GM19239 (cell line): ENCODE results near the gene KDM6B.
"Not testable (repeated sequence)": the region's sequence is repeated elsewhere in the genome, so short reads cannot be mapped to it uniquely, and the experiment has no call there.

ENCODE experiments used
- DNase-seq: peaks from one replicate; pipeline ENCODE4 v3.0.0; 2011; ENCODE audit warnings: low spot score; ENCODE audit not compliant: insufficient read length
- FAIRE-seq: peaks from 2 replicates; lab custom pipeline; 2011; peaks lifted over from hg19 to GRCh38; lab: Jason Lieb, UNC

Gene KDM6B

DNA sequence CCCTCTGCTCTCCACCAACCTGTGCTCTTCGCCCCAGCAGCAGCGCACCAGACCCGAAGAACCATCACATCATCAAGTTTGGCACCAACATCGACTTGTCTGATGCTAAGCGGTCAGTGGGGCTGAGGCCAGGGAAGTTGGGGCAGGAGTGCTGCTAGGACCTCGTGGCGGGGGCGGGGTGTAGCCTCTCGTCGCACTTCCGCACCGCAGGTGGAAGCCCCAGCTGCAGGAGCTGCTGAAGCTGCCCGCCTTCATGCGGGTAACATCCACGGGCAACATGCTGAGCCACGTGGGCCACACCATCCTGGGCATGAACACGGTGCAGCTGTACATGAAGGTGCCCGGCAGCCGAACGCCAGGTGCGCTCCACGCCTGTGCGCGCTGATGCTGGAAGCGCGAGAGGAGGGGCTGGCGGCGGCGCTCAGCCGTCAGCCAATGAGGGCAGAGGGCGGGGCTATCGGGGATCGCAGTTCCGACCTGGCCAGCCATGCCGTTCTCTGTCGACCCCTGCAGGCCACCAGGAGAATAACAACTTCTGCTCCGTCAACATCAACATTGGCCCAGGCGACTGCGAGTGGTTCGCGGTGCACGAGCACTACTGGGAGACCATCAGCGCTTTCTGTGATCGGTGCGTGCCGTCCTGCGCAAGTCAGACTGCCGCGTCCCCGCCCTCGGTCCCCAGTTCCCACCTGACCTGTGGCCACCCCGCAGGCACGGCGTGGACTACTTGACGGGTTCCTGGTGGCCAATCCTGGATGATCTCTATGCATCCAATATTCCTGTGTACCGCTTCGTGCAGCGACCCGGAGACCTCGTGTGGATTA is 17.6 kb downstream of the KDM6B start:
- DNase-seq (peak; percentile 97), FAIRE-seq (peak; percentile 99)

DNA sequence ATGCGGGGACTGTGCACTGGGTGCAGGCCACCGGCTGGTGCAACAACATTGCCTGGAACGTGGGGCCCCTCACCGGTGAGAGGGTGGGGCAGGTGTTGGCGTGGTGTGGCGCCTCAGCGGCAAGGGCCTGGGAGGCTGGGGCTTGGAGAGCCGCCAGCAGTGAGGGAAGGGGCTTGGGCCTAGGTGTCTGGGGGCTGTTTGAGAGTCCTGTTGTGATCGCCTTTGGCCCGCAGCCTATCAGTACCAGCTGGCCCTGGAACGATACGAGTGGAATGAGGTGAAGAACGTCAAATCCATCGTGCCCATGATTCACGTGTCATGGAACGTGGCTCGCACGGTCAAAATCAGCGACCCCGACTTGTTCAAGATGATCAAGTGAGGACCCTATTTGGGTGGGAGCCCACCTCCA is 18.2 kb downstream of the KDM6B start:
- no peak for FAIRE-seq
- no peak for DNase-seq

DNA sequence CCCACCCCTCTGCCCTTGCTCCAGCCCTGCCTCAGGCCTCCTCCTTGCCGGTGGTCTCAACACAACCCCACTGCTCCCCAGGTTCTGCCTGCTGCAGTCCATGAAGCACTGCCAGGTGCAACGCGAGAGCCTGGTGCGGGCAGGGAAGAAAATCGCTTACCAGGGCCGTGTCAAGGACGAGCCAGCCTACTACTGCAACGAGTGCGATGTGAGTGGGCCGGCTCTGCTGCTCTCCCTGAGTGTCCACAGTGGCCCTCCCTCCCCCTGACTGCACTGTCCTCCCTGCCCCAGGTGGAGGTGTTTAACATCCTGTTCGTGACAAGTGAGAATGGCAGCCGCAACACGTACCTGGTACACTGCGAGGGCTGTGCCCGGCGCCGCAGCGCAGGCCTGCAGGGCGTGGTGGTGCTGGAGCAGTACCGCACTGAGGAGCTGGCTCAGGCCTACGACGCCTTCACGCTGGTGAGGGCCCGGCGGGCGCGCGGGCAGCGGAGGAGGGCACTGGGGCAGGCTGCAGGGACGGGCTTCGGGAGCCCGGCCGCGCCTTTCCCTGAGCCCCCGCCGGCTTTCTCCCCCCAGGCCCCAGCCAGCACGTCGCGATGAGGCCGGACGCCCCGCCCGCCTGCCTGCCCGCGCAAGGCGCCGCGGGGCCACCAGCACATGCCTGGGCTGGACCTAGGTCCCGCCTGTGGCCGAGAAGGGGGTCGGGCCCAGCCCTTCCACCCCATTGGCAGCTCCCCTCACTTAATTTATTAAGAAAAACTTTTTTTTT is 19.1 kb downstream of the KDM6B start:
- FAIRE-seq: no peak
- no peak for DNase-seq

DNA sequence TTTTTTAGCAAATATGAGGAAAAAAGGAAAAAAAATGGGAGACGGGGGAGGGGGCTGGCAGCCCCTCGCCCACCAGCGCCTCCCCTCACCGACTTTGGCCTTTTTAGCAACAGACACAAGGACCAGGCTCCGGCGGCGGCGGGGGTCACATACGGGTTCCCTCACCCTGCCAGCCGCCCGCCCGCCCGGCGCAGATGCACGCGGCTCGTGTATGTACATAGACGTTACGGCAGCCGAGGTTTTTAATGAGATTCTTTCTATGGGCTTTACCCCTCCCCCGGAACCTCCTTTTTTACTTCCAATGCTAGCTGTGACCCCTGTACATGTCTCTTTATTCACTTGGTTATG is 19.6 kb downstream of the KDM6B start:
- no peak for DNase-seq
- no peak for FAIRE-seq

DNA sequence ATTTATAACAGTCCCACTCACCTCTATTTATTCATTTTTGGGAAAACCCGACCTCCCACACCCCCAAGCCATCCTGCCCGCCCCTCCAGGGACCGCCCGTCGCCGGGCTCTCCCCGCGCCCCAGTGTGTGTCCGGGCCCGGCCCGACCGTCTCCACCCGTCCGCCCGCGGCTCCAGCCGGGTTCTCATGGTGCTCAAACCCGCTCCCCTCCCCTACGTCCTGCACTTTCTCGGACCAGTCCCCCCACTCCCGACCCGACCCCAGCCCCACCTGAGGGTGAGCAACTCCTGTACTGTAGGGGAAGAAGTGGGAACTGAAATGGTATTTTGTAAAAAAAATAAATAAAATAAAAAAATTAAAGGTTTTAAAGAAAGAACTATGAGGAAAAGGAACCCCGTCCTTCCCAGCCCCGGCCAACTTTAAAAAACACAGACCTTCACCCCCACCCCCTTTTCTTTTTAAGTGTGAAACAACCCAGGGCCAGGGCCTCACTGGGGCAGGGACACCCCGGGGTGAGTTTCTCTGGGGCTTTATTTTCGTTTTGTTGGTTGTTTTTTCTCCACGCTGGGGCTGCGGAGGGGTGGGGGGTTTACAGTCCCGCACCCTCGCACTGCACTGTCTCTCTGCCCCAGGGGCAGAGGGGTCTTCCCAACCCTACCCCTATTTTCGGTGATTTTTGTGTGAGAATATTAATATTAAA is 20.2 kb downstream of the KDM6B start:
- DNase-seq (no peak), FAIRE-seq (no peak)

DNA sequence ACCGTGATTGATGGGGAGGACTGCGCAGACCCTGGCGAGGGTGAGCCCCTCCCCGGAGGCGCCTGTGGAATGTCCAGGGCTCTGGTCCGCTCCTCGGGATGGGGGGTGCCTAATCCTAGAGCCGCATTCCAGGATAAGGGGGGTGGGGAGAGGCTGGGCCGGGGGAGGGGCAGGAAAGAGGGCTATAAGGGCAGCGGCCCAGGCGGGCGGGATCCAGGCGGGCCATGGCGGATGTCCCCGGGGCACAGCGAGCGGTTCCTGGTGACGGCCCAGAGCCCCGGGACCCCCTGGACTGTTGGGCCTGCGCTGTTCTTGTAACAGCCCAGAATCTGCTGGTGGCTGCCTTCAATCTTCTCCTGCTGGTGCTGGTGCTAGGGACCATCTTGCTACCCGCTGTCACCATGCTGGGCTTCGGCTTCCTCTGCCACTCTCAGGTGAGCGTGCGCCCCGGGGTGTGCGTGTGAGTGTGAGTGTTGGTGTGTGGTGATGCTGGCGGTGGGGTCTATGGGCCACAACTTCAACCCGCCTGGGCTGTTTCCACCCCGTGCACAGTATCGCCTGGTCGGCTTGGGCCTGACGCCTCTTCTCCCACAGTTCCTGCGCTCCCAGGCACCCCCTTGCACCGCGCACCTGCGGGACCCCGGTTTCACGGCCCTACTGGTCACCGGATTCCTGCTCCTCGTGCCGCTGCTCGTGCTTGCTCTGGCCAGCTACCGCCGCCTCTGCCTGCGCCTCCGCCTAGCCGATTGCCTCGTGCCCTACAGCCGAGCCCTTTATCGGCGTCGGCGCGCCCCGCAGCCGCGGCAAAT is 21.0 kb downstream of the KDM6B start, which contains the start of gene TMEM88:
TSS of gene TMEM88 (plus strand) at position 216 of the 809 bp plus-strand sequence. CDS start at position 225, 9 bp downstream.
- FAIRE-seq (no peak), DNase-seq (no peak)

DNA sequence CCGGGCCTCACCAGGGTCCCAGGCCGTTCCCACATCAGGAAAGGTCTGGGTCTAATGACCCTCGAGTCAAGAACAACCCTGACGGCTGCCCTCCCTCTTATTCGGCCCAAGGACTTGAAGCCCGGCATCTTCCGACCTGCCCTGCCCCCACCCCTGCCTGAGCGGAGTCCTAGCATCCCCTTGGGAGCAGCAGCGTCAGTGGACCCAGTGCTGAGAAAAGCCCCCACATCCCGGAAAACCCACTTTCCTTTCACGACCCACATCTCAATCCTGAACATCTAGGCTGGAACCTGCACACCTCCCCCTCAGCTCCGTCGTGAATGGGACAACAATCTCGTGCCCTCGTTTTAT is 21.6 kb downstream of the KDM6B start:
- DNase-seq (no peak), FAIRE-seq (no peak)

DNA sequence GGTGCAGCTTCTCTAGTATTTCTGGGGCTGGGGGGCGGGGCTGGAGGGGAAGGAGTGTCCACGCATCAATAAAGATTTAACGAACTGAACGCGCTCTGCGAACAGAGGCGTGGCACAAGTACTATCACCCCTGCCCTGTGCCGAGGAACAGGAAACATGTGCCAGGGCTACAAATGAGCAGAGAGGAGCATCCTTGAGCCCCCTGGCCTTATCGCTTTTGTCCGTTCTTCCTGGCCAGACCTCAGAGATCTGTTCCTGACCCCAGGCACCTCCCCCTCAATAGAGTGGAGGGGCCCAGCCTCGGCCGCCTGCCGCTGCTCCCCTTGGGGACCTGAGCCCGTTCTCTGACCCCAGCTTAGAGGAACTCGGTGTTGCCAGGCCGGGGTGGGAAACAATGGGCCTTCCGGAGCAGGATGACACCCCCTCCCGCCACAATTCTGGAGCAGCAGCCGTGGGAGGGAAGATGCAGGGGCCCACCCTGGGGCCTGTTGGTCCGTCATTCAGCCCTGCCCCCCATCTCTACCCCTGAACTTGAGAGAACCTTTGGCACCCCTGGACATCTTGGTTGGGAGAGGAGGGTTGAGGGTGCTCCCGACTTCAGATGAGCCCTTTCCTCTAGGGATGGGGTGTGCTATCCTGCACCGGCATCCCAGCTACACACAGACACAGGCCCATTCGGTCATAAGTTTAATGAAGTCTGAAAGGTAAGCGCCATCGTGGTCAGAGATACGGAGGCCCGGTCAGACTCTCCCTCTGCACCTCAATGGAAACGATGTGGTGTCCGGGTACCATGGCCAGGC is 22.2 kb downstream of the KDM6B start:
- FAIRE-seq (peak; percentile 85), DNase-seq (no peak)

DNA sequence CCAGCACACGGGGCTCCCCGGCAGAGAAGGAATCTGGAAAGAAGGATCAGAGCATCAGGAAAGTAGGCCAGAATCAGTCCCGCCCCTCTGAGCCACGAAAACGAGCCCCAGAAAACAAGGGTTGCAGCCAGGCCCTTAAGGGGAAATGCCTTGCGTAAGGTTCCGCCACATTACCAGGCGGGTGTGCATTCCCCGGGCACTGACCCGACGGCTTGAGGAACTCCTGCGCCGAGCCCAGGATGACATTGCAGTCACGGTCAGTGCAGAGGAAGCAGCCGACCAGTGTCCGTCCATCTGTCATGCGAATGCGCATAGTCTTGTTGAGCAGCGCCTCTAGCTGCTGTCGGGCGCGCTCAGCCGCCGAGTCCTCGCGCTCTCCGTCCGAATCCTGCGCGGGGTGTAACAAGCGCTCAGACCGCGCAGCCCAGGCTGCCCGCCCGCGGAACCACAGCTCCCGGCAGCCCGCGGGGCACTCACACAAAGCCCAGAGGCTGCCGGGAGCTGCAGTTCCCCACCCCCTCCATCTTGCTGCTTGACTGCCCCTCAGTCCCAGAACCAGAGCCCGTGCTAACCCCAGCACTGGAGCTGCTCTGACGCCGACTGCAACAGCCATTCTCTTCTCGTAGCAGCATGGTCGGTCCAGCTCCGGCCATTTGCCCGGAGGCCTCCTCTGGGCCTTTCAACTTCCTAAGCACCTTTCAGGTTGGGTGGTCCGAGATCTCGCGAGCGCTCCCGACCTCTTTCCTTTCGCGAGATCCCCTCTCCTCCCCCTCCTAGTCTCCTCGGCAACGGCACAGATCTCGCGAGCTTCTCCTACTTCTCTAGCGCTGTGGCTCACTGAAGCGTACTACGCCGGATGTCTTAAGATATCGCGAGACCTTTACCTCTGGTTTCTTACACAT is 23.0 kb downstream of the KDM6B start, which contains the start of gene NAA38:
TSS of gene NAA38 (minus strand) at position 749 of the 902 bp plus-strand sequence. CDS start at position 653, 96 bp downstream.
- peak; percentile 91 for DNase-seq
- peak; percentile 100 for FAIRE-seq

DNA sequence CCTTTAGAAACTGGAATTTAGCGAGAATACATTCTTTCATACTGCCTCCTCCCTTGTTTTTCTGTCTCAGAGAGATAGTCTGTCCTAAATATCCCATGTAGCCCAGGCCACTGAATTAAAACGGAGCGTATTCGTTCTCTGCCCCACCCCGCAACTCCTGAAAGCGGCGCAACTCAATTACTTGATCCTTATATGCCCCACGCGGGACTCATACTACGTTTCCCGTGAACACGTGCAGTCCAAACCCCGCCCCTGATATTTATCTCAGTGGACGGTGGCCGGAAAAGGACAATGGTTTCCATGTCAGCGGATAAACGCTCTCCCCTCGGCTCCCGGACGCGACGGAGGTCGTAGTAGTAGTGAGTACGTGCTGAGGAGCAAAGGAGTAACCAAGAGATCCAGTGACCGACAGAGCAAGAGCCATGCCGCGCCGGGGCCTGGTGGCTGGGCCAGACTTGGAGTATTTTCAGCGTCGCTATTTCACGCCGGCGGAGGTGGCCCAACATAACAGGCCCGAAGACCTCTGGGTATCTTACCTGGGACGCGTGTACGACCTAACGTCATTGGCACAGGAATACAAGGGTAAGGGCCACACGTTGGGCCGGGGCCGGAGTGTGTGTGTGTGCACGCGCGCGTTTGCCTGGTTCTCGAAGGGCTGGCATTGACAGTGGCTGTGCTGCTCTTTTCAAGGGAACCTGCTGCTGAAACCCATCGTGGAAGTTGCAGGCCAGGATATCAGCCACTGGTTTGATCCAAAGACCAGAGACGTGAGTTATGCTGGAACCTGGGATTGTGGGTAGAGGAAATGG is 23.9 kb downstream of the KDM6B start, which contains the start of gene CYB5D1:
TSS of gene CYB5D1 (plus strand) at position 291 of the 809 bp plus-strand sequence. CDS start at position 423, 132 bp downstream.
- no peak for DNase-seq
- no peak for FAIRE-seq

DNA sequence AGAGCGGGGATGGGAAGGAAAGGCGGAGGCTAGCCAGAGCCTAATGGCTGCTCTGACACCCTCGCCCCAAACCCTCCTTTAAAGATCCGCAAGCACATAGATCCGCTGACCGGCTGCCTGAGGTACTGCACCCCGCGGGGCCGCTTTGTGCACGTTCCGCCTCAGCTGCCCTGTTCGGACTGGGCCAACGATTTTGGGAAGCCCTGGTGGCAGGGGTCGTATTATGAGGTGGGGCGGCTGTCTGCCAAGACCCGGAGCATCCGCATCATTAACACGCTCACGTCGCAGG is 24.4 kb downstream of the KDM6B start:
- DNase-seq: no peak
- no peak for FAIRE-seq

DNA sequence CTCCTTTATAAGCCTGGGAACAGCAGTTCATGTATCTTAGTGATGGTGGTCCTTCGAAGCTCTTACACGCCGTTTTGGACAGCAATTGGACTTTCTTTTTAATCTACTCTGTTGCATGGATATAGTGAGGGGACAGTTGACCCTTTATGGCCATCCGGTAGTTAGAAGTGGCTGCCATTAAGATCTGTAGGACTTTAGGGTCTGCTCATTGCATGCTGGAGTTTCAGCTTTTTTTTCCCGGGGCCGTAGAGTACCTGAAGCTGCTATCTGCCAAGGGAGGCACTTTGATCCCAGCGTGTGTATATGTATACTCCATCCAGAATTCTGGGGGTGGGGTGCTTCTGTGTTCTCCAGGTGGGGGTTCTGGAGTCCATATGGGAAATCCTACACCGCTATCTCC is 25.0 kb downstream of the KDM6B start:
- DNase-seq (no peak), FAIRE-seq (no peak)

DNA sequence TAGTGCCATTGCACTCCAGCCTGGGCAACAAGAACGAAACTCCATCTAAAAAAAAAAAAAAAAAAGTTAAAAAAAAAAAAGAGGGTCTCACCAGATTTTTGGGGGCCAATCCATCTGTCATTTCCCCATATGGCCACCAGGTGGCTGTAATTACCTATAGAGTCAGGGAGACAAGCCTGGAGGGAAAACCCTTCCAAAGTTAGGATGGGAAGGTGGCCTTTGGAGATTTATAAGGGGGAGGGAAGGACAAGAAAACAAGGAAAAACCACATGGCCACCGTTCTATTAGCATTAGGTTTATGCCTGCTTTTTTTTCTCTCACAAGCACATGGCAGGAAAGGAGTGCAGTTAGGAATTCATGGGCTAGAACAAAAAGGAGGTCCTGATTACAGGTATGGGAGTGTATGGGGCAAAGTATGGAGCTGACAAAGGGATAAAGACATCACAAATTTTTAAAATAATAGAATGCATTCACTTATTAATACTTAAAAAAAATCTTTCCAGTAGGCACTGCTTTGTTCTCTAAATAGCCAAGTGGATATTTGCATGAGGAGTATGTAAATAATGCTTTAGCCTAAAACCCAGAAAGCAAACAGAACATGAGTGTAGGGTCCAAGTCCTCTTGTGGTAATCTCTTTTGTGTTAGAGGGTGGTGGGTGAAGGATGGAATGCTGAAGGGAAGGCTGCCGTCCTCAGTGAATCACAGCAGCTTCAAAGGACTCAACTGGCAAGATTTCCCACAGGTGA is 28.8 kb downstream of the KDM6B start:
- FAIRE-seq (no peak), DNase-seq (no peak)

DNA sequence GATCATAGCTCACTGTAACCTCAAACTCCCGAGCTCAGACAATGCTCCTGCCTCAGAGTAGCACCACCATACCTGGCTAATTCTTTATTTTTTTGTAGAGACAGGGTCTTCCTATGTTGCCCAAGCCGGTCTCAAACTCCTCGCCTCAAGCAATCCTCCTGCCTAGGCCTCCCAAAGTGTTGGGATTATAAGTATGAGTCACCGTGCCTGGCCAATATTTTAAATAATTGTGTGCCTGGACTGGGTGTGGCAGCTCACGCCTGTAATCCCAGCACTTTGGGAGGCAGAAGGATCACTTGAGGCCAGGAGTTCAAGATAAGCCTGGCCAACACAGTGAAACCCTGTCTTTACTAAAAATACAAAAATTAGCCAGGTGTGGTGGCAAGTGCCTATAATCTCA is 30.4 kb downstream of the KDM6B start:
- FAIRE-seq, DNase-seq: not testable (repeated sequence)

DNA sequence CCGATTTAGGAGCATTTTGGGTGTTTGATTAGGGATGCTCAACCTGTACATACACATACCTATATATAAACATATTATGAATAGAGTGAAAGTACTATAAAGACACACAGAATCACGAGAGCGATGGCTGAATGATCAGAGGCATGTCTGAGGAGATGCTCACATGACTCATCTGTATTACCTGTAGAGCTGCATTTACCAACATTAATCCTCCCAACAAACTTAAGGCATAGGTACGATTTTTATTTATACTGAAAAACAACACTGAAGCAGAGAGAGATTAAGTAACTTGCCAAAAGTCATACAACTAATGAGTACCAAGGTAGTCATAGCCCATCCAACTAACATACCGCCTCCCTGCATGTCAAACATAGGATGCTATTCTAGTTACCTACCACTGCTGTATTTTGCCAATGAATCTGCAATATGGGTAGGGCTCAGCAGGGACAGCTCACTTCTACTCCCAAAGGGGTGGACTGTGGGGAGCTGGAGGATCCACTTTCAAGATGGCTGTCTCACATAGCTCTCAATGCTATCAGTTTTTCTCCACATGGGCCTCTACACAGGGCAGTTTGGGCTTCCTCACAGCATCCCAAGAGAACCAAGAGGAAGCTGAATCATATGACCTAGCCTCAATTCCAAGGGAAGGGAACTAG is 31.1 kb downstream of the KDM6B start:
- DNase-seq: no peak
- FAIRE-seq: no peak

DNA sequence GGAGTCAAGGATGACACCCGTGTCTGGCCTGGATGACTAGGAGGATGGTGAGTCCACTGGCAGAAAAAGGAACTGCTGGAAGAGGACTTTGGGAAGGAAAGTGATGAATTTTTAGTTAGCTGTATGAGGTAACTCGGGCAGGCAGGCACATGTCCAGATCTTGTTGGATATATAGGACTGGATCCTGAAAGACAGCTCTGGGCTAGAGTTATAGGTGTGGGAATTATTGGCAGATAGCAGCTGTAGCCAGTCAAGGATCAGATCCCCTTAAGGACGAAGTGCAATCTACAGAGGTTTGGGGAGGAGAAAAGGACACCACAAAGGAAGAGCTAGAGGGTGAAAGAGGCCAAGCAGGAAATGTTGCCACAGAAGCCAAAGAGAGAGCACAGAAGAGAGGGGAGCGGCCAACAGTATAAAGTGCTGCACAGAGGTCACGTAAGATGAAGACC is 33.9 kb downstream of the KDM6B start:
- FAIRE-seq (no peak), DNase-seq (no peak)
